Pulmonary artery endothelial cell (primary cell): ENCODE results near the gene VEGFB. TPM values are rescaled to one million over a fixed set of nuclear protein-coding genes. Genes with fewer than 3 reads are reported as not detected.

Source experiments
- DNase-seq: peaks from one replicate; pipeline ENCODE4 v3.0.0-alpha.2; 2011; ENCODE audit warnings: low read depth, low spot score
- total RNA-seq: library from RNA; depleted of rRNA; stranded (reverse); fragments of >200 nt; gene quantifications from 2 replicates; pipeline ENCODE4 v1.2.3, GENCODE V29; 2014

Gene VEGFB
- total RNA-seq, 1 donor from 2014 or later: 18.7 TPM

GRCh38 chr11:64276653-64277431, 42.5 kb downstream of the VEGFB start:
- no peak for DNase-seq

- no peak for DNase-seq
Measured at GRCh38 chr11:64278576-64279190, 44.3 kb downstream of the VEGFB start.

DNA sequence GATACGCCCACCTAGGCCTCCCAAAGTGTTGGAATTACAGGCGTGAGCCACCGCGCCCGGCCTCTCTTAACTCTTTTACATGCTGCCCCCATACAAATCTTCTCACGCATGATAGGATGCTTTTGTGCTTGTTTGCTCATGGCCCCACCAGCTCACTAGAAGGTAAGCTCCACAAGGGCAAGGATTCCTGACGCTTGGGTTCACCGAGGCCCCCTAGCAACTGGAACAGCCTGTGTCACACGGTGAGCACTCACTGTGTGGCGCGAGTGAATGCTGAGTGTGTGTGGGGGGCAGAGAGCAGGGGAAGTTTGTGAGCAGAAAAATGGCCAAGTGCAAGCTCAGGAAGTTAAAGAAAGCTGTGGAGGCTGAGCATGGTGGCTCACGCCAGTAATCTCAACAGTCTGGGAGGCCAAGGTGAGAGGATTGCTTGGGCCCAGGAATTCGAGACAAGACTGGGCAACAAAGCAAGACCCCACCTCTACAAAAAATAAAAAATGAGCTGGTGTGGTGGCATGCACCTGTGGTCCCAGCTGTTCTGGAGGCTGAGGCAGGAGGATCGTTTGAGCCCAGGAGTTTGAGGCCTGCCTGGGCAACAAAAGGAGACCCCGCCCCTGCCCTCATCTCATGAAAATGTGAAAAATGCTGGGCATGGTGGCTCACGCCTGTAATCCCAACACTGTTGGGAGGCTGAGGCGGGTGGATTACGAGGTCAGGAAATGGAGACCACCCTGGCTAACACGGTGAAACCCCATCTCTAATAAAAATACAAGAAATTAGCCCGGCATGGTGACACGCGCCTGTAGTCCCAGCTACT, 47.8 kb downstream of the VEGFB start:
- no peak for DNase-seq

GRCh38 chr11:64283092-64283491, 48.7 kb downstream of the VEGFB start:
- no peak for DNase-seq

GRCh38 chr11:64284048-64284961, 49.9 kb downstream of the VEGFB start, which contains the start of gene BAD:
Gene BAD (minus strand): TSS chr11:64284665. CDS start chr11:64284368, 297 bp downstream.
- DNase-seq: no peak

DNA sequence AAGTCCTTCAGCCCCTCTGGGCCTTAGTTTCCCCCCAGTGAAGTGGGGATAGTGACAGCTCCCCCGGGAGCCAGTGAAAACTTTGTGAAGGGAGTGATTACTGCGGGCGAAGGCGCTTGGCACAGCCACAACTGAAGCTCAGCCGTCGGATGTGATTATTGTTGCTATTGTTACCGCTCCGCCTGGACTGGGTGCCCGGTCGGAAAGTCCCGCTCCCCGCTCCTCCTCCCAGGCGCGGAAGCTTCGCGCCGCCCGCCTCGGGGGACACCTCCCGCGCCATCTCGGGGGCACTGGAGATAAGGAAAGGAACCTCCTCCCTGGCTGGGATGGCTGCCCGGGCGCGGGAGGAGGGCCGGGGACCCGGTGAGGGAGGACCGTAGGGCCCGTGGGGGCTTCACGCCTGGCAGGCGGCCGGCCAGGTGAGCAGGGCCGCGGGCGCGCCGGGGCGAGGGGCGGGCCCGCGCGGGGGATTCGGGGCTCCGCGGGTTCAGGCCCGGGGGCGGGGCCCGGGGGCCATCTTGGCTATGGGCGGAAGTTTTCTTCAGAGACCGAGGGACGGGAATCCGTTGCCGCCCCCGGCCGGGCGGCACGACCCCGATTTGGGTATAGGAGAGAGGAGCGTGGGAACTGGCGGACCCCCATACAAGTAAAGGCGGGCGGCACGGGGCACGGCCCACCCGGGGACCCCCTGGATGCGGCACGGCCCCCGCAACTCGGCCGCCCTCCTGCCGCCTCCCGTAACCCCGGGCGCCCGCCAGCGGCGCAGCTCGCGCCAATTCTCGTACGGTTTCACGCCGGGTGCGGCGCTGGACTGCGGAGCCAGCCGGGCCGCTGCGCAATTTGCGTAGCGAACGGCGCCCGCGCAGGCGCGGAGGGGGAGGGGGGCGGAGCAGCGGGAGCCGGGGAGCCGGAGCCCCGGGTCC, 50.8 kb downstream of the VEGFB start, which contains the start of gene GPR137:
Gene GPR137, plus strand, starts transcription at position 887 of the 923 bp plus-strand sequence. CDS start 677 bp downstream, outside the sequence.
- DNase-seq: no peak

DNA sequence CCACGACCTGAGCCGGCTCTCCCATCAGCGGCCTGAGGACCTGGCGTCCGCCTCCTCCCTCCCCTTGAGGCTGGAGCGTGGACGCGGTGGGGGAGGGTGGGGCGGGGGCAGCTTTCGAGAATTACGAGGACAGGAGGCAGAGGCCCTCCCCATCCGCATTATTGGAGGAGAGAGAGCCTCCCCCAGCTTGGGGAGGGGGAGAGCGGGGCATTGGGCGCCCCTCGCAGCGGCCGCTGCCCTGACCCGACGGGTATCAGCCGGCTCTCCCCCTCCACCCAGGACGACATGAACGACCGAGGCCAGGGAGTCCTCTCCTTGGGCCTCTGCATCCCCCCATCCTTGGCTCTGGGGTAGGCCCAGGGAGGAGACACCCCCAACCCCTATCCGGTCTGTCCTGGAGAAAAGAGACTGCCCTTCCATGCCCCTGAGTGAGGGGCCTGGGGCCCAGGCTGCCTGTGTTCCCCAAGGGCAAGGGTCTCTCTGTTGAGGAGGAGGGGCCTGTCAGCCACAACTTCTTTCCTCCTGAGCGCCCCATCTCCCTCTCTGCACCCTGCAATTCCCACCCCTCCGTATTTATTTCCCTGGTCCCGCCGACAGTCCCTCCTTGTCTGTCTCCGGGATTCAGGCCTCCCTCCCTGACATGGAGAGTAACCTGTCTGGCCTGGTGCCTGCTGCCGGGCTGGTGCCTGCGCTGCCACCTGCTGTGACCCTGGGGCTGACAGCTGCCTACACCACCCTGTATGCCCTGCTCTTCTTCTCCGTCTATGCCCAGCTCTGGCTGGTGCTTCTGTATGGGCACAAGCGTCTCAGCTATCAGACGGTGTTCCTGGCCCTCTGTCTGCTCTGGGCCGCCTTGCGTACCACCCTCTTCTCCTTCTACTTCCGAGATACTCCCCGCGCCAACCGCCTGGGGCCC, 51.8 kb downstream of the VEGFB start:
- DNase-seq: no peak

DNA sequence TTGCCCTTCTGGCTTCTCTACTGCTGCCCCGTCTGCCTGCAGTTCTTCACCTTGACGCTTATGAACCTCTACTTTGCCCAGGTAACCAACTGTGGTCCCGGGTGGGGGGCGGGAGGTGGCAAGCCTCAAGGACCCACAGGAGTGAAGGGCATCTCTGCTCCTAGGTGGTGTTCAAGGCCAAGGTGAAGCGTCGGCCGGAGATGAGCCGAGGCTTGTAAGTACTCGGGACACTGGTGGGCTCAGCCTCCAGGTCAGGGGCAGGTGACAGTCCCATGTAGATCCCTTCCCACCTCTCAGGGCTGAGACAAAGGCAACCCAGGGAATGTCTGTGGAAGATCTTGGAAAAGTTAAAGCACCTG, 52.4 kb downstream of the VEGFB start:
- no peak for DNase-seq

GRCh38 chr11:64287676-64288352, 53.4 kb downstream of the VEGFB start:
- no peak for DNase-seq

DNA sequence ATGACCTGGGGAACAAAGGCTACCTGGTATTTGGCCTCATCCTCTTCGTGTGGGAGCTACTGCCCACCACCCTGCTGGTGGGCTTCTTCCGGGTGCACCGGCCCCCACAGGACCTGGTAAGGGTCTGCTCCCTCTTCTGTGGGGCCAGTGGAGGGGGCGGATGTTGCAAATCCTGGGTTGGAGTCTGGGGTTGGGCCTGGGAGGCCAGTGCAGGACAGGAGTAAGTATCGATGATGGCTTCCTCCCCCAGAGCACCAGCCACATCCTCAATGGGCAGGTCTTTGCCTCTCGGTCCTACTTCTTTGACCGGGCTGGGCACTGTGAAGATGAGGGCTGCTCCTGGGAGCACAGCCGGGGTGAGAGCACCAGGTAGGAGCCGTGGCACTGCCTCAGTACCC, 54.0 kb downstream of the VEGFB start:
- DNase-seq: no peak

Other genes starting within 250 kb of the VEGFB start
- gene OTUB1, start 248.1 kb upstream of the VEGFB start, total RNA-seq: 67.9 and 71.6 TPM in 2 replicates
- not detected in 2 replicates for gene FLRT1, start 198.7 kb upstream of the VEGFB start, total RNA-seq
- gene MACROD1, start 68.5 kb upstream of the VEGFB start, total RNA-seq: 14.6 and 37.7 TPM in 2 replicates
- gene STIP1, start 48.4 kb upstream of the VEGFB start, total RNA-seq: 187 and 331 TPM in 2 replicates
- gene FERMT3, start 27.9 kb upstream of the VEGFB start, total RNA-seq: 75.9 and 109 TPM in 2 replicates
- gene TRPT1, start 8.4 kb upstream of the VEGFB start, total RNA-seq: 13.4 and 20.0 TPM in 2 replicates
- gene NUDT22, start 8.3 kb upstream of the VEGFB start, total RNA-seq: 35.5 and 47.1 TPM in 2 replicates
- gene DNAJC4, start 4.0 kb upstream of the VEGFB start, total RNA-seq: 11.8 and 12.2 TPM in 2 replicates
- gene FKBP2, start 6.5 kb downstream of the VEGFB start, total RNA-seq: 62.8 and 91.5 TPM in 2 replicates
- gene PPP1R14B, start 12.4 kb downstream of the VEGFB start, total RNA-seq: 312 and 327 TPM in 2 replicates
- 66.6 and 84.5 TPM in 2 replicates for gene PLCB3, start 16.9 kb downstream of the VEGFB start, total RNA-seq
- gene BAD, start 50.1 kb downstream of the VEGFB start, total RNA-seq: 60.7 and 84.5 TPM in 2 replicates
- 5.4 and 11.0 TPM in 2 replicates for gene GPR137, start 51.3 kb downstream of the VEGFB start, total RNA-seq
- gene KCNK4, start 56.7 kb downstream of the VEGFB start, total RNA-seq: 0.07 TPM in 1 of 2 replicates, not detected in the other
- gene CATSPERZ, start 65.8 kb downstream of the VEGFB start, total RNA-seq: 0.33 TPM in 1 of 2 replicates, not detected in the other
- 40.4 and 50.9 TPM in 2 replicates for gene ESRRA, start 70.9 kb downstream of the VEGFB start, total RNA-seq
- gene TRMT112, start 83.0 kb downstream of the VEGFB start, total RNA-seq: 219 and 239 TPM in 2 replicates
- gene PRDX5, start 83.5 kb downstream of the VEGFB start, total RNA-seq: 173 and 299 TPM in 2 replicates
- gene CCDC88B, start 105.6 kb downstream of the VEGFB start, total RNA-seq: 0.88 and 1.6 TPM in 2 replicates
- gene RPS6KA4, start 124.6 kb downstream of the VEGFB start, total RNA-seq: 46.7 and 52.2 TPM in 2 replicates